GM19328 (cell line): ENCODE results near the gene DYNLRB1.

ENCODE experiments used
- ATAC-seq: cut with Tn5 transposase; IDR thresholded peaks from one replicate; pipeline ENCODE4 v1.9.1; 2021; ENCODE audit warnings: mild to moderate bottlenecking, moderate library complexity; ENCODE audit not compliant: unreplicated experiment

Gene DYNLRB1

GRCh38 chr20:34577061-34577460 lies 60.8 kb downstream of the DYNLRB1 start:
- no peak for ATAC-seq

- ATAC-seq, result no peak
These were observed 61.8 kb downstream of the DYNLRB1 start for GRCh38 chr20:34578025-34578424.

GRCh38 chr20:34578521-34578920 lies 62.3 kb downstream of the DYNLRB1 start:
- no peak for ATAC-seq

- ATAC-seq, result no peak
These were observed 63.2 kb downstream of the DYNLRB1 start for GRCh38 chr20:34579191-34579978.

DNA sequence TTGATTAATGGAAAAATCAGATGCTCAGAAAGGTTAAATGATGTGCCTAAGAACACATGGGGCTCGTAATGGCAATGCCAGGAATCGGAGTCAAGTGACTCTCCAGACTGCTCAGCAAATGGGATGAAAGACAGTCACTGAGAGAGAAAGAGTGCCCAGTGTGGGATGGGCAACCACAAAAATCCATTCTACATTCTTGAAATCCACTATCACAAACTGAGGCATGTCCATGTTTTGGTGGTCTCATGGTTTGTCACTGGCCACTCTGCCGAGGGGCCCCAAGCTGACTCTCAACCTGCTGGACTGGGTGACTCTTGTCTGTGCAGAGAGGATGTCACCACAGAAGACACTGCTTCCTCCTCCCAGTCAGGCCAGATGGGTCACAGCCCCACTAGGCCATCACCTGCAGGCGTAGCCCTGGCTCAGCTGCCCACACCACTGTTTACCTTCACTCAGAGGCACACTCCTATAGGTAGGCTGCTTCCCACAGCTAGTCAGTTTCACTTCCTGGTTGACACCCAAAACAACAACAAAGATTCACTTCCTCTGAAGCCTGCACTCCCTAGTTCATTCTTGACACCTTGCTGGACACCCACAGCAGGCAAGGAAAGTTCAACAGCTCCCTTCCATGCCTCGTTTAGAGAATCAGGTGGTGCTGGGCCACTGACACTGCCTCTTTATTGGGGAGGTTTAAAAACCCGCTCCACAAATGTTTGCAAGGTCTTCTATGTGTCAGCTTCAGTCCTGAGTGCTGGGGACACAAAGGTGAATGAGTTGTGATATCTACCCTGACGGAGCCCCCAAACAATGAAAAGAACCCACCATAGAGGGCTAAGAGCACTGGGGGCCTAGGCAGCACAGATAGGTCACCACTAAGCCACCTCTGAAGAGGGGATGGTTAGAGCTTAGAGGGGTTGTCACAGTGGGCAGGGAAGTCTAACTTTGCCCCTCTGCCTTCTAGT lies 64.0 kb downstream of the DYNLRB1 start:
- ATAC-seq, result no peak

- ATAC-seq, result no peak
These were observed 65.3 kb downstream of the DYNLRB1 start for GRCh38 chr20:34581341-34582184.

GRCh38 chr20:34582221-34582620 lies 66.0 kb downstream of the DYNLRB1 start:
- no peak for ATAC-seq

DNA sequence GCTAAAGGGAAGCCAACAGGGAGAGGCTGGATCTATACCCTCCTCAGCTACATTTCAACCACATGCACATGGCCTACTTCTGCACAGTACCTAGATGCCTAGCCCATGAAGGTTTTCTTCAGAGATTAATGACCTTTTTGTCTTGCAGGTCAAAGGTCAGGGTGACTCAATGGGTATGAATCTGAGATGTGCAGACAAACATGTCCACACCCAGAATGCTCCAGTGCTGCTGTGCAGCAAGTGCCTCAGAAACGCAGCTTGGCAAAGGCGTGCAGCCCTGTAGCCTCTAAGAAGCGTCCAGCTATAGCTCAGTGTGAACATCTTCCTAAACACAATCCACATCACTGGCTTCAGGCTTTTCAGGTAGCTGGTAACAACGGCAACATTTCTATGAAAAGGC lies 66.7 kb downstream of the DYNLRB1 start:
- ATAC-seq, result no peak

- ATAC-seq, result no peak
These were observed 67.3 kb downstream of the DYNLRB1 start for GRCh38 chr20:34583544-34583943.

DNA sequence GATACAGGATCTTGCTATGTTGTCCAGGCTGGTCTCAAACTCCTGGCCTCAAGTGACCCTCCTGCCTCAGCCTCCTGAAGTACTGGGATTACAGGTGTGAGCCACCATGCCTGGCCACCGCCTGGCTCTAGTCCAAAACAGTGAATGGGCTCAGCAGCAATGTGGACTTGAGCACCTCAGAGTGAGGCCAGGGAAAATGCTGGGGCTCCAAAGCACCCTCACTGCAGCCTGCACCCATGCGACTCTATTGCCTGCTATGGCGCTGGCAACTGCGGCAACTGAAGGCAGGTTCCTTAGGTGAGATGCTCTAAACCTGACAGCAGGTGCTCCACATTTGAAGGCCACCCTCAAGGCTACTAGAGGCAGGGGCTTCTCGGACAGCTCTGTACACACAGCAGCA lies 68.8 kb downstream of the DYNLRB1 start:
- no peak for ATAC-seq

GRCh38 chr20:34586488-34587163 lies 70.4 kb downstream of the DYNLRB1 start:
- ATAC-seq, result no peak
